CMK (cell line): Measurements from ENCODE around the gene IGFL4.

Source experiments
- DNase-seq: peaks from one replicate; pipeline ENCODE4 v3.0.0-alpha.2; 2010; ENCODE audit warnings: low read depth

Gene IGFL4

DNA sequence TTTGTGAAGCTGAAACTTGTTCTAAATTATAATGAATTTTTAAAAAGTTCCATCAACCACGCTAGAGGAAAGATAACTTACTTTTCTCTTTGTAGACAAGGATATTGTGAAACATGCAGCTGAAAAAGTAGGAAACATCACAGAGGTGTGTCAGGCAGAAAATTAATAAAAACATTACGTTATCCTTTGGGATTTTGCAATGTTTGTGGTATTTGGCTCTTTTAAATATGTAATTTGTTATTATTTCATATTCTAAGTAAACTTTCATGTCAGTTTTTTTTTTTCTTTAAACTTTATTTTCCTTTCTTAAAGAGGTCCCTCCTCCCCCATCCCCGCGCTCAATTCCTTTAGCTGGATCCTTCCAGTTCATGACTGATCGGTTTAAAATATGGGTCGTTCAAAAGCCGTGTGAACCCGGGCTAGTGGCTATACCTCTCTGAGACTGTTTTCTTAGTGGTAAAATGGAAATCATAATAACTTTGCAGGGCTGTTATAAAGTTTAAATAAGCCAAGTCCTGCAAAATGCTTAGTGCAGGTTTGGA lies 46.3 kb downstream of the IGFL4 start:
- no peak for DNase-seq

DNA sequence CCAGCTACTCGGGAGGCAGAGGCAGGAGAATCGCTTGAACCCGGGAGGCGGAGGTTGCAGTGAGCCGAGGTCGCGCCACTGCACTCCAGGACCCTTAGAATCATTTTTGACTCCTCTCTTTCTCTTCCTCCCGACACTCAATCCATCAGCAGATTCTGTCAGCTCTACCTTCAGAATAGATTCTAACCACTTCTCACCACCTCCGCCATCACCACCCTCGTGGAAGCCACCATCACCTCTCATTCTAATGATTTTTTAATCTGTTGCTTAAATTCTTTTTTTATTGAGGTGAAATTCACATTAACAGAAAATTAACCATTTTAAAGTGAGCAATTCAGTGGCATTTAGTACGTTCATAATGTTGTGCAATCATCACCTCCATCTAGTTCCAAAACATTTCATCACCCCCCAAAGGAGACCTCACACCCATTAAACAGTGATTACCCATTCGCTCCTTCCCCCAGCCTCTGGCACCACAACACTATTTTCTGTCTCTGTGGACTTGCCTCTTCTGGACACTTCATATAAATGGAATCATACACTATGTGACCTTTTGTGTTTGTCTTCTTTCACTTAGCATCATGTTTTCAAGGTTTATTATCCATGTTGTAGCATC lies 50.6 kb downstream of the IGFL4 start:
- no peak for DNase-seq
